PC-3 (cell line): ENCODE results near the gene ITIH5. TPM values are rescaled to one million over a fixed set of nuclear protein-coding genes. Genes with fewer than 3 reads are reported as not detected.

Experiments used
- ATAC-seq: fragments of 200-7000 bp; cut with Tn5 transposase; 2 replicates; pipeline ENCODE4 v1.9.1; 2020; ENCODE audit warnings: mild to moderate bottlenecking, moderate library complexity
- BruUV-seq: library from RNA; stranded (reverse); fragments of 400-500 nt; replicated peaks from 2 replicates; lab custom pipeline; 2021; lab: Mats Ljungman, UMichigan
- CTCF ChIA-PET: fragments of 300-600 bp; sonication (Branson Sonifier 250); formaldehyde crosslinking; loops from one replicate; lab custom pipeline; 2022; ENCODE audit warnings: antibody characterized with exemption; lab: Charles Lee
- POLR2A ChIA-PET: fragments of 300-600 bp; sonication (Branson Sonifier 250); formaldehyde crosslinking; loops from one replicate; lab custom pipeline; 2022; ENCODE audit warnings: antibody characterized with exemption; ENCODE audit not compliant: unreplicated experiment; lab: Charles Lee
- DNase-seq: peaks from one replicate; pipeline ENCODE4 v3.0.0-alpha.2; 2015
- H2AFZ ChIP-seq: fragments of 300-600 bp; sonication (generic); 2 replicates; pipeline ENCODE4 v1.6.0; 2016; ENCODE audit warnings: antibody characterized with exemption, low read length
- H3F3A ChIP-seq: fragments of 300-600 bp; sonication (generic); one replicate; pipeline ENCODE4 v1.6.0; 2017; ENCODE audit warnings: antibody characterized with exemption, low read length, control low read depth, mild to moderate bottlenecking; ENCODE audit not compliant: unreplicated experiment
- H3K27ac ChIP-seq: fragments of 300-600 bp; sonication (generic); 2 replicates; pipeline ENCODE4 v1.5.1; 2016; ENCODE audit warnings: mild to moderate bottlenecking, low read length
- H3K27me3 ChIP-seq: fragments of 300-600 bp; sonication (generic); 2 replicates; pipeline ENCODE4 v1.6.1; 2016; ENCODE audit warnings: low read length, mixed read lengths
- H3K36me3 ChIP-seq: fragments of 300-600 bp; sonication (generic); 2 replicates; pipeline ENCODE4 v1.6.1; 2016; ENCODE audit warnings: low read depth, mixed run types, low read length, mixed read lengths
- H3K4me1 ChIP-seq: fragments of 300-600 bp; sonication (generic); 2 replicates; pipeline ENCODE4 v1.5.1; 2016; ENCODE audit warnings: low read length; ENCODE audit not compliant: insufficient read depth
- H3K4me2 ChIP-seq: fragments of 300-600 bp; sonication (generic); 2 replicates; pipeline ENCODE4 v1.6.0; 2016; ENCODE audit warnings: low read length
- H3K4me3 ChIP-seq: fragments of 300-600 bp; sonication (generic); 2 replicates; pipeline ENCODE4 v1.5.1; 2016; ENCODE audit warnings: mild to moderate bottlenecking, low read length, mixed read lengths
- H3K79me2 ChIP-seq: fragments of 300-600 bp; sonication (generic); 2 replicates; pipeline ENCODE4 v1.6.1; 2017; ENCODE audit warnings: low read length, mixed read lengths
- H3K9ac ChIP-seq: fragments of 300-600 bp; sonication (generic); 2 replicates; pipeline ENCODE4 v1.6.0; 2016; ENCODE audit warnings: mild to moderate bottlenecking, low read length
- H3K9me2 ChIP-seq: fragments of 300-600 bp; sonication (generic); replicated peaks from 2 replicates; pipeline ENCODE4 v1.6.1; 2016; ENCODE audit warnings: mixed run types, low read length, mixed read lengths
- H3K9me3 ChIP-seq: fragments of 300-600 bp; sonication (generic); 2 replicates; pipeline ENCODE4 v1.6.1; 2016; ENCODE audit warnings: low read length, mixed read lengths
- H4K20me1 ChIP-seq: fragments of 300-600 bp; sonication (generic); 2 replicates; pipeline ENCODE4 v1.6.1; 2016; ENCODE audit warnings: low read length, mixed read lengths
- EZH2 ChIP-seq: fragments of 300-600 bp; sonication (generic); IDR thresholded peaks from one replicate; pipeline ENCODE4 v1.6.1; 2017; ENCODE audit warnings: antibody characterized with exemption, mild to moderate bottlenecking, low read length; ENCODE audit not compliant: unreplicated experiment
- EZH2phosphoT487 ChIP-seq: fragments of 300-600 bp; sonication (generic); IDR thresholded peaks from 2 replicates; pipeline ENCODE4 v1.6.1; 2018; ENCODE audit warnings: mild to moderate bottlenecking, antibody characterized with exemption, low read length, borderline replicate concordance
- intact Hi-C: fragments of 100-400 bp; cut with micrococcal nuclease; formaldehyde crosslinking; loops from 2 replicates; pipeline ENCODE4 v1.9.0; 2023
- total RNA-seq: library from RNA; depleted of rRNA; stranded (reverse); fragments of >200 nt; gene quantifications from 2 replicates; pipeline ENCODE4 v1.2.3, GENCODE V29; 2014
- TF ChIP-seq, protein P1 (sequence below): fragments of 300-600 bp; sonication (generic); conservative IDR thresholded peaks from 2 replicates; pipeline ENCODE4 v1.5.1; 2017; ENCODE audit warnings: antibody characterized with exemption, low read depth, mild to moderate bottlenecking, low read length

The ITIH5 gene
- total RNA-seq, 1 experiment from 2014 or later: not detected

DNA sequence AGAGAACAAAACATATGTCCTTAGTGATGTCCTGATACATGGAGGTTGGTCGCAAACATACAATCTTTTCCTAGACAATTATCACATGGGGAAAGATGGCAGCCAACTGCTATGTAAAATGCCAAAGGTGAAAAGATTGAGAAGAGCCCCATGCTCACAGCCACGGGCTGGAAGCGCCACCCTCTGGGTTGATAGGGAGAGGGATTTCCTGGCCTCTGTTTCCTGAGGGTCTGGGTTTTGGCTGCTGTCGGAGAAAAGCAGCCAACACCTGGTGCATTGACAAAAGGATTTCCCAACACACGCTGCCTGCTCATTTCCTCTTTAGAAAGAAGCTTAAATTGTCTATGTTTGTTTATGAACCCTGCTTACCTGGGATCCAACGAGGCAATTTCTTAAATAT, 43.8 kb downstream of the ITIH5 start:
- no peaks in the 10 kb centered on the region for H4K20me1 ChIP-seq
- no TSS peak for BruUV-seq
- no peaks in the 10 kb centered on the region for H3K36me3 ChIP-seq
- ATAC-seq (no peak), DNase-seq (no peak)
- intact Hi-C loops: no loop called here
- POLR2A ChIA-PET: no interaction called here
- no peaks in the 10 kb centered on the region for H3F3A ChIP-seq
- H3K4me2 ChIP-seq: no peak overlapping the region
- CTCF ChIA-PET: no interaction called here
- H3K9me3 ChIP-seq: no peaks in the 10 kb centered on the region
- H3K4me3 ChIP-seq: no peak overlapping the region
- H3K27ac ChIP-seq: no peak overlapping the region
- H3K79me2 ChIP-seq: no peaks in the 10 kb centered on the region
- H3K4me1 ChIP-seq: no peaks in the 10 kb centered on the region
- no peaks in the 10 kb centered on the region for H3K9me2 ChIP-seq
- no peak overlapping the region for H3K9ac ChIP-seq
- TF ChIP-seq, protein P1, sequence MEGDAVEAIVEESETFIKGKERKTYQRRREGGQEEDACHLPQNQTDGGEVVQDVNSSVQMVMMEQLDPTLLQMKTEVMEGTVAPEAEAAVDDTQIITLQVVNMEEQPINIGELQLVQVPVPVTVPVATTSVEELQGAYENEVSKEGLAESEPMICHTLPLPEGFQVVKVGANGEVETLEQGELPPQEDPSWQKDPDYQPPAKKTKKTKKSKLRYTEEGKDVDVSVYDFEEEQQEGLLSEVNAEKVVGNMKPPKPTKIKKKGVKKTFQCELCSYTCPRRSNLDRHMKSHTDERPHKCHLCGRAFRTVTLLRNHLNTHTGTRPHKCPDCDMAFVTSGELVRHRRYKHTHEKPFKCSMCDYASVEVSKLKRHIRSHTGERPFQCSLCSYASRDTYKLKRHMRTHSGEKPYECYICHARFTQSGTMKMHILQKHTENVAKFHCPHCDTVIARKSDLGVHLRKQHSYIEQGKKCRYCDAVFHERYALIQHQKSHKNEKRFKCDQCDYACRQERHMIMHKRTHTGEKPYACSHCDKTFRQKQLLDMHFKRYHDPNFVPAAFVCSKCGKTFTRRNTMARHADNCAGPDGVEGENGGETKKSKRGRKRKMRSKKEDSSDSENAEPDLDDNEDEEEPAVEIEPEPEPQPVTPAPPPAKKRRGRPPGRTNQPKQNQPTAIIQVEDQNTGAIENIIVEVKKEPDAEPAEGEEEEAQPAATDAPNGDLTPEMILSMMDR: no peak
- TF ChIP-seq EZH2 (no peak), EZH2phosphoT487 (no peak)
- no peak overlapping the region for H2AFZ ChIP-seq
- peaks cover 5% of the 10 kb centered on the region; the same call in 1 of the 2 replicates for H3K27me3 ChIP-seq

DNA sequence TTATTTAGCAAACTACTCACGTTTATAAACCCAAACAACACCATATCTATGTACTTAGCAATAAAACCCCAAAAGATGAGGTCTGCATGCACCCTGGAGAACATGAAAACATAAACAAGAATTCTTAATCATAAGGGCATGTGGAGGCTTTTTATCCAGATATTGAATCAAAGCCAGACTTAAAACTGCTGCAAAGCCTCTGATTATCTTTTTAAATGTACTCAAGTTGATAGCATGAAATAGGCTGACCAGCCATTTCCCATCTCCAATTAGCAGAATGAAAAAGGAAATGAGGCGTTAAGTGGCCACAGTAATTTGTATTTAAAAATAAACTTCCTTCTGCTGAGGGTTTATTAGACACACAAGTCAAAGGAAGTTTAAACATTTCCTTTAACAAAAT, 48.3 kb downstream of the ITIH5 start:
- no peaks in the 10 kb centered on the region for H3K4me1 ChIP-seq
- no peak overlapping the region for H3K4me3 ChIP-seq
- BruUV-seq: no TSS peak
- no peaks in the 10 kb centered on the region for H3K36me3 ChIP-seq
- POLR2A ChIA-PET: no interaction called here
- no peaks in the 10 kb centered on the region for H3F3A ChIP-seq
- no peak overlapping the region for H3K27ac ChIP-seq
- intact Hi-C loops: no loop called here
- no peak overlapping the region for H3K4me2 ChIP-seq
- no peak for DNase-seq
- H2AFZ ChIP-seq: no peak overlapping the region
- H4K20me1 ChIP-seq: no peaks in the 10 kb centered on the region
- CTCF ChIA-PET: no interaction called here
- ATAC-seq: no peak
- no peaks in the 10 kb centered on the region for H3K9me2 ChIP-seq
- TF ChIP-seq EZH2: no peak
- TF ChIP-seq EZH2phosphoT487: no peak
- TF ChIP-seq, protein P1: no peak
- H3K27me3 ChIP-seq: peaks cover 19% of the 10 kb centered on the region; the same call in 1 of the 2 replicates
- no peaks in the 10 kb centered on the region for H3K9me3 ChIP-seq
- H3K9ac ChIP-seq: no peak overlapping the region
- H3K79me2 ChIP-seq: no peaks in the 10 kb centered on the region

DNA sequence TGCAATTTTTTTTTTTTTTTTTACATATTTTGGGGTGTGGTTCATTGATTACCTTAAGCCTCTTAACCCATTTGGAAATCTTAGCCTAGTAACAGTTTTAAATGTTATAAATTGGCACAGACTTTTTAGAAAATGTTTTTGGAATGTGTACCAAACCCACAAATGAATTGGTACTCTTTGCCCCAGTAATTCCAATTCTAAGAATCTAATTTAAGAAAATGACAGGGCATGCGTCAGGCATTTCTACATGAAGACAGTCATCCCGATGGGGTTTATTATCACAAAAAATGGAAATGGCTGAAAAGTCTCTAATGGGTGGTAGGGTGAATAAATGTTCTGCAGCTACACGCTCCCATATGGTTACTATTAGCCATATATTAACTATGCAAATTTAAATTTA, 54.9 kb downstream of the ITIH5 start:
- Histone ChIP-seq H3K4me1 (no peaks in the 10 kb centered on the region), H3K27ac (no peak overlapping the region), H3K79me2 (no peaks in the 10 kb centered on the region), H3K4me2 (no peak overlapping the region), H2AFZ (no peak overlapping the region), H3K27me3 (peaks cover 19% of the 10 kb centered on the region), H3K9me2 (no peaks in the 10 kb centered on the region), H3K9ac (no peak overlapping the region), H3F3A (no peaks in the 10 kb centered on the region), H3K4me3 (no peak overlapping the region), H4K20me1 (no peaks in the 10 kb centered on the region), H3K36me3 (no peaks in the 10 kb centered on the region), H3K9me3 (no peaks in the 10 kb centered on the region)
- intact Hi-C loops: no loop called here
- ChIA-PET CTCF (no interaction called here), POLR2A (interaction anchor here (0.6 kb wide), 1 partner anchor 30 kb away, joined by 8 read pairs; no protein-coding TSS in a partner anchor)
- ATAC-seq (no peak), DNase-seq (no peak)
- TF ChIP-seq EZH2phosphoT487 (no peak), EZH2 (no peak)
- TF ChIP-seq, protein P1: no peak
- BruUV-seq: no TSS peak
